ENCODE results near the gene RGL4. TPM values are rescaled to one million over a fixed set of nuclear protein-coding genes. Genes with fewer than 3 reads are reported as not detected.

RGL4 gene
- polyA plus RNA-seq, 1 donor: 1.4 TPM

- Histone ChIP-seq H3K9me3 (ENCODE audit: control insufficient read depth, low read depth, low read length) (no peaks in the 10 kb centered on the region), H3K4me1 (ENCODE audit: control insufficient read depth, insufficient read depth, low read length) (peaks cover 18% of the 10 kb centered on the region), H3K36me3 (ENCODE audit: control insufficient read depth, insufficient read depth, low read length) (peaks cover 15% of the 10 kb centered on the region), H3K27ac (ENCODE audit: low read length) (no peak overlapping the region), H3K4me3 (ENCODE audit: low read length) (no peak overlapping the region), H3K27me3 (ENCODE audit: control insufficient read depth, insufficient read depth, low read length) (no peaks in the 10 kb centered on the region)
- DNase-seq: no peak
- WGBS (ENCODE audit: insufficient coverage, low lambda C conversion rate): no CpG with 5 or more reads among the region's 6 CpGs
Observed at GRCh38 chr22:23677701-23677995, 13.2 kb upstream of the RGL4 start.

- WGBS (ENCODE audit: insufficient coverage, low lambda C conversion rate): no CpG with 5 or more reads among the region's 6 CpGs
Observed at GRCh38 chr22:23678133-23678532, 12.7 kb upstream of the RGL4 start.

GRCh38 chr22:23681026-23681809, 9.6 kb upstream of the RGL4 start:
- H3K36me3 ChIP-seq (ENCODE audit: control insufficient read depth, insufficient read depth, low read length): peaks cover 28% of the 10 kb centered on the region

More at GRCh38 chr22:23678133-23678532, 12.7 kb upstream of the RGL4 start:
- Histone ChIP-seq H3K27me3 (ENCODE audit: control insufficient read depth, insufficient read depth, low read length) (no peaks in the 10 kb centered on the region), H3K4me3 (ENCODE audit: low read length) (no peak overlapping the region), H3K9me3 (ENCODE audit: control insufficient read depth, low read depth, low read length) (no peaks in the 10 kb centered on the region), H3K4me1 (ENCODE audit: control insufficient read depth, insufficient read depth, low read length) (peaks cover 18% of the 10 kb centered on the region), H3K36me3 (ENCODE audit: control insufficient read depth, insufficient read depth, low read length) (peaks cover 20% of the 10 kb centered on the region), H3K27ac (ENCODE audit: low read length) (no peak overlapping the region)
- DNase-seq: no peak

GRCh38 chr22:23682077-23682476, 8.7 kb upstream of the RGL4 start:
- DNase-seq: no peak
- no peaks in the 10 kb centered on the region for H3K4me1 ChIP-seq (ENCODE audit: control insufficient read depth, insufficient read depth, low read length)
- 0% methylated on average over 1 of the region's 5 CpGs for WGBS (ENCODE audit: insufficient coverage, low lambda C conversion rate)
- H3K27ac ChIP-seq (ENCODE audit: low read length): no peak overlapping the region
- no peaks in the 10 kb centered on the region for H3K9me3 ChIP-seq (ENCODE audit: control insufficient read depth, low read depth, low read length)
- H3K36me3 ChIP-seq (ENCODE audit: control insufficient read depth, insufficient read depth, low read length): peaks cover 32% of the 10 kb centered on the region
- no peaks in the 10 kb centered on the region for H3K27me3 ChIP-seq (ENCODE audit: control insufficient read depth, insufficient read depth, low read length)
- H3K4me3 ChIP-seq (ENCODE audit: low read length): no peak overlapping the region

More at GRCh38 chr22:23681026-23681809, 9.6 kb upstream of the RGL4 start:
- no peak for DNase-seq
- Histone ChIP-seq H3K4me1 (ENCODE audit: control insufficient read depth, insufficient read depth, low read length) (peaks cover 7% of the 10 kb centered on the region), H3K4me3 (ENCODE audit: low read length) (no peak overlapping the region), H3K27ac (ENCODE audit: low read length) (no peak overlapping the region), H3K9me3 (ENCODE audit: control insufficient read depth, low read depth, low read length) (no peaks in the 10 kb centered on the region), H3K27me3 (ENCODE audit: control insufficient read depth, insufficient read depth, low read length) (no peaks in the 10 kb centered on the region)
- no CpG with 5 or more reads among the region's 5 CpGs for WGBS (ENCODE audit: insufficient coverage, low lambda C conversion rate)

GRCh38 chr22:23682827-23683355, 7.9 kb upstream of the RGL4 start:
- Histone ChIP-seq H3K27ac (ENCODE audit: low read length) (no peak overlapping the region), H3K36me3 (ENCODE audit: control insufficient read depth, insufficient read depth, low read length) (peaks cover 30% of the 10 kb centered on the region), H3K4me3 (ENCODE audit: low read length) (no peak overlapping the region), H3K4me1 (ENCODE audit: control insufficient read depth, insufficient read depth, low read length) (no peaks in the 10 kb centered on the region), H3K9me3 (ENCODE audit: control insufficient read depth, low read depth, low read length) (no peaks in the 10 kb centered on the region), H3K27me3 (ENCODE audit: control insufficient read depth, insufficient read depth, low read length) (no peaks in the 10 kb centered on the region)
- no peak for DNase-seq
- WGBS (ENCODE audit: insufficient coverage, low lambda C conversion rate): no CpG with 5 or more reads among the region's 4 CpGs

- no peak overlapping the region for H3K27ac ChIP-seq (ENCODE audit: low read length)
- WGBS (ENCODE audit: insufficient coverage, low lambda C conversion rate): no CpG with 5 or more reads among the region's 8 CpGs
- H3K4me1 ChIP-seq (ENCODE audit: control insufficient read depth, insufficient read depth, low read length): no peaks in the 10 kb centered on the region
- no peak overlapping the region for H3K4me3 ChIP-seq (ENCODE audit: low read length)
- H3K9me3 ChIP-seq (ENCODE audit: control insufficient read depth, low read depth, low read length): no peaks in the 10 kb centered on the region
- no peak for DNase-seq
- no peaks in the 10 kb centered on the region for H3K27me3 ChIP-seq (ENCODE audit: control insufficient read depth, insufficient read depth, low read length)
- peaks cover 34% of the 10 kb centered on the region for H3K36me3 ChIP-seq (ENCODE audit: control insufficient read depth, insufficient read depth, low read length)
Observed at GRCh38 chr22:23683545-23683944, 7.3 kb upstream of the RGL4 start.

- Histone ChIP-seq H3K9me3 (ENCODE audit: control insufficient read depth, low read depth, low read length) (no peaks in the 10 kb centered on the region), H3K4me1 (ENCODE audit: control insufficient read depth, insufficient read depth, low read length) (no peaks in the 10 kb centered on the region), H3K4me3 (ENCODE audit: low read length) (no peak overlapping the region), H3K27ac (ENCODE audit: low read length) (no peak overlapping the region), H3K36me3 (ENCODE audit: control insufficient read depth, insufficient read depth, low read length) (peaks cover 38% of the 10 kb centered on the region), H3K27me3 (ENCODE audit: control insufficient read depth, insufficient read depth, low read length) (no peaks in the 10 kb centered on the region)
- WGBS (ENCODE audit: insufficient coverage, low lambda C conversion rate): 80% methylated on average over 1 of the region's 6 CpGs
- no peak for DNase-seq
Observed at GRCh38 chr22:23684026-23684425, 6.8 kb upstream of the RGL4 start.

GRCh38 chr22:23684561-23685031, 6.2 kb upstream of the RGL4 start:
- Histone ChIP-seq H3K27me3 (ENCODE audit: control insufficient read depth, insufficient read depth, low read length) (no peaks in the 10 kb centered on the region), H3K27ac (ENCODE audit: low read length) (no peak overlapping the region), H3K36me3 (ENCODE audit: control insufficient read depth, insufficient read depth, low read length) (peaks cover 44% of the 10 kb centered on the region), H3K9me3 (ENCODE audit: control insufficient read depth, low read depth, low read length) (no peaks in the 10 kb centered on the region), H3K4me3 (ENCODE audit: low read length) (no peak overlapping the region), H3K4me1 (ENCODE audit: control insufficient read depth, insufficient read depth, low read length) (no peaks in the 10 kb centered on the region)
- no peak for DNase-seq
- 100% methylated on average over 1 of the region's 8 CpGs for WGBS (ENCODE audit: insufficient coverage, low lambda C conversion rate)

- no peaks in the 10 kb centered on the region for H3K27me3 ChIP-seq (ENCODE audit: control insufficient read depth, insufficient read depth, low read length)
- no peaks in the 10 kb centered on the region for H3K9me3 ChIP-seq (ENCODE audit: control insufficient read depth, low read depth, low read length)
Observed at GRCh38 chr22:23685205-23685784, 5.5 kb upstream of the RGL4 start.

GRCh38 chr22:23686416-23687024, 4.3 kb upstream of the RGL4 start:
- H3K9me3 ChIP-seq (ENCODE audit: control insufficient read depth, low read depth, low read length): no peaks in the 10 kb centered on the region
- H3K27me3 ChIP-seq (ENCODE audit: control insufficient read depth, insufficient read depth, low read length): no peaks in the 10 kb centered on the region
- H3K4me3 ChIP-seq (ENCODE audit: low read length): no peak overlapping the region
- H3K4me1 ChIP-seq (ENCODE audit: control insufficient read depth, insufficient read depth, low read length): no peaks in the 10 kb centered on the region
- no CpG with 5 or more reads among the region's 7 CpGs for WGBS (ENCODE audit: insufficient coverage, low lambda C conversion rate)
- H3K36me3 ChIP-seq (ENCODE audit: control insufficient read depth, insufficient read depth, low read length): peaks cover 45% of the 10 kb centered on the region
- H3K27ac ChIP-seq (ENCODE audit: low read length): no peak overlapping the region
- DNase-seq: no peak

More at GRCh38 chr22:23685205-23685784, 5.5 kb upstream of the RGL4 start:
- H3K36me3 ChIP-seq (ENCODE audit: control insufficient read depth, insufficient read depth, low read length): peaks cover 45% of the 10 kb centered on the region
- H3K4me3 ChIP-seq (ENCODE audit: low read length): no peak overlapping the region
- no peak overlapping the region for H3K27ac ChIP-seq (ENCODE audit: low read length)
- DNase-seq: no peak
- no peaks in the 10 kb centered on the region for H3K4me1 ChIP-seq (ENCODE audit: control insufficient read depth, insufficient read depth, low read length)
- no CpG with 5 or more reads among the region's 5 CpGs for WGBS (ENCODE audit: insufficient coverage, low lambda C conversion rate)
